ENCODE data around the gene ARID4B.

- TF ChIP-seq CTCF (conservative IDR thresholded peaks at IDR 0.05; ENCODE audit: low read depth, low read length) (no peak), EZH2 (IDR thresholded peaks at IDR 0.05; ENCODE audit: low read length, unreplicated experiment) (no peak)
These were observed 203.9 kb downstream of the ARID4B start for GRCh38 chr1:235124111-235124510.
